GM12878 (cell line): ENCODE results near the gene PRDM2. TPM values are rescaled to one million over a fixed set of nuclear protein-coding genes. Genes with fewer than 3 reads are reported as not detected.

Source experiments
- ATAC-seq: fragments of 200-7000 bp; cut with Tn5 transposase; 3 replicates; pipeline ENCODE4 v1.9.1; 2020; ENCODE audit warnings: mild to moderate bottlenecking, moderate library complexity
- BruUV-seq: library from RNA; stranded (reverse); fragments of 400-500 nt; replicated peaks from 2 replicates; lab custom pipeline; 2021; lab: Mats Ljungman, UMichigan
- CTCF ChIA-PET: fragments of 300-600 bp; sonication (Branson Sonifier 250); formaldehyde crosslinking; extraction: SDS; loops from one replicate; lab custom pipeline; 2021; ENCODE audit warnings: inconsistent platforms; lab: Yijun Ruan, JAX
- POLR2A ChIA-PET: fragments of 350-600 bp; formaldehyde crosslinking; extraction: SDS; loops from one replicate; lab custom pipeline; 2021; ENCODE audit warnings: inconsistent platforms; lab: Charles Lee
- RAD21 ChIA-PET: fragments of 300-600 bp; sonication (Branson Sonifier 250); formaldehyde crosslinking; loops from one replicate; lab custom pipeline; 2023; ENCODE audit warnings: antibody characterized with exemption; ENCODE audit not compliant: unreplicated experiment; lab: Charles Lee
- SMC1A ChIA-PET: fragments of 300-600 bp; sonication (Branson Sonifier 250); formaldehyde crosslinking; loops from one replicate; lab custom pipeline; 2023; ENCODE audit not compliant: unreplicated experiment, uncharacterized antibody; lab: Charles Lee
- DNase-seq: peaks from one replicate; pipeline ENCODE4 v3.0.0-alpha.2; 2011; ENCODE audit warnings: low read depth, low spot score
- FAIRE-seq: peaks from 3 replicates; lab custom pipeline; 2011; peaks lifted over from hg19 to GRCh38; lab: Jason Lieb, UNC
- H2AFZ ChIP-seq: 2 replicates; pipeline ENCODE4 v1.6.0; 2011; ENCODE audit warnings: low read depth, low read length, control low read depth; ENCODE audit not compliant: control insufficient read depth
- H3K27ac ChIP-seq: 2 replicates; pipeline ENCODE4 v1.5.1; 2011; ENCODE audit warnings: control low read depth; ENCODE audit not compliant: control insufficient read depth, insufficient read depth
- H3K27me3 ChIP-seq, 2 experiments: replicated peaks in 1 of 2; 2 replicates each; pipeline versions ENCODE4 v1.6.0 to v1.6.1; 2011; ENCODE audit warnings: low read length in 1 of 2; ENCODE audit not compliant: control insufficient read depth in 2 of 2, insufficient read depth in 2 of 2
- H3K36me3 ChIP-seq, 2 experiments: 2 replicates each; pipeline ENCODE4 v1.5.1; 2011; ENCODE audit warnings: low read length in 1 of 2; ENCODE audit not compliant: control insufficient read depth in 2 of 2, insufficient read depth in 2 of 2
- H3K4me1 ChIP-seq: 2 replicates; pipeline ENCODE4 v1.6.1; 2011; ENCODE audit warnings: mild to moderate bottlenecking, low read length, moderate library complexity, mixed read lengths; ENCODE audit not compliant: control insufficient read depth, insufficient read depth
- H3K4me2 ChIP-seq: 2 replicates; pipeline ENCODE4 v1.6.0; 2011; ENCODE audit warnings: control low read depth; ENCODE audit not compliant: control insufficient read depth, insufficient read depth
- H3K4me3 ChIP-seq: fragments of 200-600 bp; sonication (generic); 2 replicates; pipeline ENCODE4 v1.5.1; 2016
- H3K79me2 ChIP-seq: 2 replicates; pipeline ENCODE4 v1.6.0; 2011; ENCODE audit warnings: low read length; ENCODE audit not compliant: control insufficient read depth, insufficient read depth
- H3K9ac ChIP-seq: 2 replicates; pipeline ENCODE4 v1.8.0; 2011; ENCODE audit warnings: low read length, control low read depth, mixed read lengths; ENCODE audit not compliant: control insufficient read depth, insufficient read depth
- H3K9me3 ChIP-seq: replicated peaks from 3 replicates; pipeline ENCODE4 v1.5.1; 2011; ENCODE audit warnings: mild to moderate bottlenecking, low read length; ENCODE audit not compliant: control insufficient read depth, insufficient read depth
- H4K20me1 ChIP-seq: 2 replicates; pipeline ENCODE4 v1.6.0; 2011; ENCODE audit not compliant: control insufficient read depth, insufficient read depth
- BCLAF1 ChIP-seq: fragments of 450-650 bp; IDR thresholded peaks from 2 replicates; pipeline ENCODE4 v1.6.1; 2017; ENCODE audit warnings: antibody characterized with exemption, mild to moderate bottlenecking, moderate library complexity
- CHD2 ChIP-seq: IDR thresholded peaks from 2 replicates; pipeline ENCODE4 v1.6.1; 2011; ENCODE audit warnings: low read depth, low read length, improper control_type of control experiment, borderline replicate concordance
- GATAD2B ChIP-seq: fragments of 450-650 bp; conservative IDR thresholded peaks from 2 replicates; pipeline ENCODE4 v1.6.1; 2017; ENCODE audit warnings: low read depth, mild to moderate bottlenecking, moderate library complexity
- KDM1A ChIP-seq: fragments of 200-600 bp; sonication (generic); IDR thresholded peaks from 2 replicates; pipeline ENCODE4 v1.6.1; 2016; ENCODE audit warnings: borderline replicate concordance
- KLF5 ChIP-seq: fragments of 450-650 bp; IDR thresholded peaks from 2 replicates; pipeline ENCODE4 v1.6.1; 2014; ENCODE audit warnings: mild to moderate bottlenecking; ENCODE audit not compliant: partially characterized antibody
- MYB ChIP-seq: fragments of 150-350 bp; IDR thresholded peaks from 2 replicates; pipeline ENCODE4 v1.6.1; 2014; ENCODE audit warnings: mild to moderate bottlenecking, low read depth, low read length, borderline replicate concordance
- MYC ChIP-seq: IDR thresholded peaks from 2 replicates; pipeline ENCODE4 v1.6.1; 2011; ENCODE audit warnings: mild to moderate bottlenecking, low read length, moderate library complexity, inconsistent platforms; ENCODE audit not compliant: insufficient read depth, insufficient replicate concordance, insufficient read length, severe bottlenecking
- NKRF ChIP-seq: fragments of 450-650 bp; conservative IDR thresholded peaks from 2 replicates; pipeline ENCODE4 v1.6.1; 2017; ENCODE audit warnings: mild to moderate bottlenecking, moderate library complexity
- TCF12 ChIP-seq: IDR thresholded peaks from 2 replicates; pipeline ENCODE4 v1.6.1; 2011; ENCODE audit warnings: low read depth, mild to moderate bottlenecking, low read length
- WRNIP1 ChIP-seq: IDR thresholded peaks from 2 replicates; pipeline ENCODE4 v1.6.1; 2011; ENCODE audit warnings: low read depth, low read length, improper control_type of control experiment, borderline replicate concordance
- ZBTB11 ChIP-seq: fragments of 450-650 bp; formaldehyde crosslinking; IDR thresholded peaks from 2 replicates; pipeline ENCODE4 v1.5.0; 2022; ENCODE audit warnings: mild to moderate bottlenecking, missing genetic modification characterization
- ZBTB33 ChIP-seq: fragments of 450-650 bp; IDR thresholded peaks from 2 replicates; pipeline ENCODE4 v1.6.1; 2017; ENCODE audit warnings: mild to moderate bottlenecking
- ZNF207 ChIP-seq: fragments of 450-650 bp; IDR thresholded peaks from 2 replicates; pipeline ENCODE4 v1.6.1; 2014; ENCODE audit warnings: antibody characterized with exemption, mild to moderate bottlenecking, borderline replicate concordance
- ZNF622 ChIP-seq: fragments of 450-650 bp; IDR thresholded peaks from 2 replicates; pipeline ENCODE4 v1.6.1; 2017; ENCODE audit warnings: mild to moderate bottlenecking, inconsistent platforms
- WGBS: methylation state at CpG from one replicate; pipeline ENCODE4 v1.1.6; 2016; ENCODE audit warnings: low lambda C conversion rate; ENCODE audit not compliant: insufficient replicate concordance, insufficient coverage; ENCODE audit errors: missing lambda C conversion rate; 5-methylcytosine and 5-hydroxymethylcytosine counted together
- in situ Hi-C: fragments of 300-500 bp; cut with MboI; formaldehyde crosslinking; loops from 9 replicates; pipeline ENCODE4 v1.14.3; 2018; ENCODE audit warnings: mixed read lengths
- intact Hi-C: fragments of 100-400 bp; cut with micrococcal nuclease; formaldehyde crosslinking; loops from one replicate; pipeline ENCODE4 v1.14.2; 2022; ENCODE audit not compliant: unreplicated experiment
- polyA plus RNA-seq, 11 experiments: library from polyadenylated mRNA; depleted of rRNA in 4 of 11; unstranded in 6 of 11; stranded (reverse) in 5 of 11; fragments of >200 nt; fragmentation: Nextera tagmentation in 4 of 11; fragmentation: Illumina TruSeq in 1 of 11; extraction: Ambion mirVana in 4 of 11; extraction: Trizol in 1 of 11; gene quantifications; 1 replicate in 1 of 11; 2 replicates in 10 of 11; pipeline versions ENCODE4 v1.2.1 to v1.2.3, GENCODE V29; 2011 to 2016; ENCODE audit warnings: inconsistent platforms in 2 of 11, missing spikeins in 2 of 11, low read depth in 1 of 11
- total RNA-seq, 4 experiments: library from RNA; depleted of rRNA in 3 of 4; stranded (reverse); fragments of >200 nt in 3 of 4; fragmentation: Illumina TruSeq in 1 of 4; extraction: Trizol in 1 of 4; gene quantifications; 2 replicates each; pipeline versions ENCODE4 v1.2.1 to v1.2.3, GENCODE V29; 2013 to 2021

PRDM2 gene
- total and polyA plus RNA-seq, 10 of the 15 experiments (the other 5 are each of a cell fraction or from before 2014, with no cell fraction given), result 8.4 to 45.1 (median 23.5) TPM

GRCh38 chr1:13806108-13806507 is 106.1 kb downstream of the PRDM2 start:
- intact Hi-C loops, result no loop called here
- BruUV-seq, result no TSS peak
- ChIA-PET SMC1A (no interaction called here), CTCF (interaction anchor here (1.0 to 1.3 kb wide), 3 partner anchors 55 to 141 kb away, joined by 3 to 6 read pairs (median 4); no protein-coding TSS in a partner anchor), RAD21 (no interaction called here), POLR2A (no interaction called here)
- ATAC-seq, result no peak
- H3K27me3 ChIP-seq, result no peaks in the 10 kb centered on the region
- no peaks in the 10 kb centered on the region for H4K20me1 ChIP-seq
- no peaks in the 10 kb centered on the region for H3K36me3 ChIP-seq
- 84% methylated on average over 12 of the region's 13 CpGs for WGBS
- H3K9me3 ChIP-seq, result no peaks in the 10 kb centered on the region
- FAIRE-seq, result no peak
- no peak overlapping the region for H3K4me2 ChIP-seq
- no peak overlapping the region for H3K4me3 ChIP-seq
- DNase-seq, result no peak
- peaks cover 5% of the 10 kb centered on the region for H3K4me1 ChIP-seq
- no peak overlapping the region for H3K9ac ChIP-seq
- H2AFZ ChIP-seq, result no peak overlapping the region
- H3K27ac ChIP-seq, result no peak overlapping the region
- H3K79me2 ChIP-seq, result no peaks in the 10 kb centered on the region
- in situ Hi-C loops, result loop anchor here (10.0 kb wide), 1 partner anchor 141 kb away; no protein-coding TSS in a partner anchor
- no peak for TF ChIP-seq TCF12
- TF ChIP-seq MYB, result no peak
- TF ChIP-seq KLF5, result no peak
- no peak for TF ChIP-seq ZNF207
- no peak for TF ChIP-seq ZNF622
- no peak for TF ChIP-seq BCLAF1
- TF ChIP-seq ZBTB33, result no peak
- TF ChIP-seq KDM1A, result no peak
- TF ChIP-seq WRNIP1, result no peak
- TF ChIP-seq NKRF, result no peak
- no peak for TF ChIP-seq ZBTB11 (CRISPR knock-in tag)
- no peak for TF ChIP-seq MYC
- no peak for TF ChIP-seq GATAD2B
- no peak for TF ChIP-seq CHD2
